K562 (cell line): Measurements from ENCODE around the gene BARD1.

ENCODE experiments used
- AFF1 ChIP-seq, 2 experiments: fragments of 450-650 bp; IDR thresholded peaks; 2 replicates each; pipeline ENCODE4 v1.6.1; 2018; ENCODE audit warnings: mild to moderate bottlenecking in 2 of 2, low read depth in 1 of 2; ENCODE audit not compliant: partially characterized antibody in 2 of 2
- E2F5 ChIP-seq: sonication (generic); formaldehyde crosslinking; IDR thresholded peaks from 2 replicates; pipeline ENCODE4 v1.8.0; 2022; ENCODE audit warnings: mild to moderate bottlenecking, missing genetic modification reagents
- E2F6 ChIP-seq, 2 experiments: IDR thresholded peaks; 2 replicates each; pipeline ENCODE4 v1.6.1; 2011; ENCODE audit warnings: borderline replicate concordance in 1 of 2, control low read depth in 1 of 2, low read depth in 1 of 2, low read length in 1 of 2, mild to moderate bottlenecking in 1 of 2, mixed read lengths in 1 of 2, moderate library complexity in 1 of 2; ENCODE audit not compliant: insufficient read depth in 1 of 2, insufficient read length in 1 of 2, poor library complexity in 1 of 2, severe bottlenecking in 1 of 2; ENCODE audit errors: extremely low read depth in 1 of 2
- IFI16 ChIP-seq: fragments of 250-450 bp; sonication (Bioruptor Pico); IDR thresholded peaks from 2 replicates; pipeline ENCODE4 v2.1.2; 2022; ENCODE audit warnings: mild to moderate bottlenecking, inconsistent platforms
- RAD51 ChIP-seq: fragments of 450-650 bp; IDR thresholded peaks from 2 replicates; pipeline ENCODE4 v1.7.1; 2016; ENCODE audit warnings: low read depth, mild to moderate bottlenecking, borderline replicate concordance

- TF ChIP-seq RAD51, result no peak
- TF ChIP-seq E2F5 (CRISPR knock-in tag), result no peak
- no peak for TF ChIP-seq AFF1 (IDR thresholded peaks at IDR 0.05; ENCODE audit: low read depth in 1 of 2, partially characterized antibody in 2 of 2)
- no peak for TF ChIP-seq E2F6 (IDR thresholded peaks at IDR 0.05; ENCODE audit: borderline replicate concordance in 1 of 2, extremely low read depth in 1 of 2, insufficient read depth in 1 of 2, insufficient read length in 1 of 2, low read depth in 1 of 2, low read length in 1 of 2, poor library complexity in 1 of 2, severe bottlenecking in 1 of 2)
- TF ChIP-seq IFI16, result no peak
These were observed 30.0 kb upstream of the BARD1 start for GRCh38 chr2:214839464-214839863.
